ENCODE measurements around the gene GH1. TPM values are rescaled to one million over a fixed set of nuclear protein-coding genes. Genes with fewer than 3 reads are reported as not detected.
"Not testable (repeated sequence)": the region's sequence is repeated elsewhere in the genome, so short reads cannot be mapped to it uniquely, and the experiment has no call there.

GH1 gene
- total RNA-seq, 1 experiment from 2014 or later, result not detected

- not testable (repeated sequence) for H3K4me1 Mint-ChIP-seq; DNase-seq; H2BK5ac ChIP-seq (ENCODE audit: insufficient read length, low read length); H2BK15ac ChIP-seq (ENCODE audit: low read depth, low read length); H3K4ac ChIP-seq (ENCODE audit: low read depth, low read length); H4K20me1 ChIP-seq (ENCODE audit: control insufficient read depth, insufficient read depth, insufficient read length); H3K4me2 ChIP-seq (ENCODE audit: insufficient read depth, insufficient read length, low read length); H3K18ac ChIP-seq (ENCODE audit: insufficient read length, low read depth, low read length); H3K79me1 ChIP-seq (ENCODE audit: insufficient read depth, low read depth, low read length, poor library complexity, severe bottlenecking); H3K79me2 ChIP-seq (ENCODE audit: insufficient read depth, low read length); H3K23me2 ChIP-seq (ENCODE audit: insufficient read length, low read depth, low read length, poor library complexity, severe bottlenecking); H3K56ac ChIP-seq (ENCODE audit: insufficient read length, low read depth, low read length); H3K9me3 Mint-ChIP-seq; H3T11ph ChIP-seq (ENCODE audit: low read length); H2BK12ac ChIP-seq (ENCODE audit: insufficient read length, low read depth, low read length); H4K91ac ChIP-seq (ENCODE audit: insufficient read length, low read depth, low read length); H3K4me3 Mint-ChIP-seq; H3K14ac ChIP-seq (ENCODE audit: insufficient read depth, low read length); H3K27ac ChIP-seq (ENCODE audit: insufficient read length, low read depth, low read length); H2AK5ac ChIP-seq (ENCODE audit: insufficient read length, low read length); H3K4me1 ChIP-seq (ENCODE audit: insufficient read depth, low read length); H4K5ac ChIP-seq (ENCODE audit: insufficient read length, low read depth, low read length); H2BK20ac ChIP-seq (ENCODE audit: low read depth, low read length, poor library complexity, severe bottlenecking); H3K23ac ChIP-seq (ENCODE audit: insufficient read length, low read depth, low read length); H2BK120ac ChIP-seq (ENCODE audit: low read depth, low read length, poor library complexity, severe bottlenecking); H3K36me3 Mint-ChIP-seq (ENCODE audit: insufficient read depth in 1 of 3, low read depth in 3 of 3); H3K9ac ChIP-seq (ENCODE audit: extremely low read depth, insufficient read length, low read length); H4K8ac ChIP-seq (replicated peaks; ENCODE audit: insufficient read length, low read depth, low read length); H3K27ac Mint-ChIP-seq; H3K27me3 Mint-ChIP-seq (ENCODE audit: low read depth); H3K27me3 ChIP-seq (ENCODE audit: insufficient read depth, low read length); H2AFZ ChIP-seq (ENCODE audit: low read length); H3K9me3 ChIP-seq (ENCODE audit: control insufficient read depth, low read depth, low read length)
- no CpG with 5 or more reads among the region's 15 CpGs for WGBS (ENCODE audit: extremely low coverage, insufficient read length, low lambda C conversion rate)
Measured at GRCh38 chr17:63871646-63872365, 46.8 kb downstream of the GH1 start.

- H2BK12ac ChIP-seq (ENCODE audit: insufficient read length, low read depth, low read length); H3K23ac ChIP-seq (ENCODE audit: insufficient read length, low read depth, low read length); H3K4me1 Mint-ChIP-seq; H3K56ac ChIP-seq (ENCODE audit: insufficient read length, low read depth, low read length); H3K27me3 Mint-ChIP-seq (ENCODE audit: low read depth); H3K18ac ChIP-seq (ENCODE audit: insufficient read length, low read depth, low read length); H4K91ac ChIP-seq (ENCODE audit: insufficient read length, low read depth, low read length); H3K27ac Mint-ChIP-seq; H4K20me1 ChIP-seq (ENCODE audit: control insufficient read depth, insufficient read depth, insufficient read length); H3K36me3 Mint-ChIP-seq (ENCODE audit: insufficient read depth in 1 of 3, low read depth in 3 of 3); H3K79me2 ChIP-seq (ENCODE audit: insufficient read depth, low read length); H3T11ph ChIP-seq (ENCODE audit: low read length); H3K23me2 ChIP-seq (ENCODE audit: insufficient read length, low read depth, low read length, poor library complexity, severe bottlenecking); H3K4me2 ChIP-seq (ENCODE audit: insufficient read depth, insufficient read length, low read length); H3K27ac ChIP-seq (ENCODE audit: insufficient read length, low read depth, low read length); H4K5ac ChIP-seq (ENCODE audit: insufficient read length, low read depth, low read length); H3K4ac ChIP-seq (ENCODE audit: low read depth, low read length); H3K4me3 Mint-ChIP-seq; H3K27me3 ChIP-seq (ENCODE audit: insufficient read depth, low read length); H2BK120ac ChIP-seq (ENCODE audit: low read depth, low read length, poor library complexity, severe bottlenecking); H3K9me3 Mint-ChIP-seq; H4K8ac ChIP-seq (replicated peaks; ENCODE audit: insufficient read length, low read depth, low read length); H3K79me1 ChIP-seq (ENCODE audit: insufficient read depth, low read depth, low read length, poor library complexity, severe bottlenecking); H2BK15ac ChIP-seq (ENCODE audit: low read depth, low read length); DNase-seq; H2BK5ac ChIP-seq (ENCODE audit: insufficient read length, low read length); H3K14ac ChIP-seq (ENCODE audit: insufficient read depth, low read length); H3K9me3 ChIP-seq (ENCODE audit: control insufficient read depth, low read depth, low read length); H3K9ac ChIP-seq (ENCODE audit: extremely low read depth, insufficient read length, low read length); H2AFZ ChIP-seq (ENCODE audit: low read length); H2AK5ac ChIP-seq (ENCODE audit: insufficient read length, low read length); H2BK20ac ChIP-seq (ENCODE audit: low read depth, low read length, poor library complexity, severe bottlenecking); H3K4me1 ChIP-seq (ENCODE audit: insufficient read depth, low read length): not testable (repeated sequence)
- WGBS (ENCODE audit: extremely low coverage, insufficient read length, low lambda C conversion rate), result no CpG with 5 or more reads among the region's 4 CpGs
Measured at GRCh38 chr17:63870292-63870665, 48.4 kb downstream of the GH1 start.
